Liver (tissue), 9 donors: ENCODE data around the gene LDB2. TPM values are rescaled to one million over a fixed set of nuclear protein-coding genes. Genes with fewer than 3 reads are reported as not detected.

Experiments
- DNase-seq: peaks from one replicate; pipeline ENCODE4 v3.0.0-alpha.2; 2017; ENCODE audit warnings: low spot score
- H3K27ac ChIP-seq, 2 donors: one replicate each; pipeline ENCODE4 v1.7.0; 2013; ENCODE audit warnings: inconsistent platforms in 2 of 2, low read length in 2 of 2, control low read depth in 1 of 2, low read depth in 1 of 2, mild to moderate bottlenecking in 1 of 2
- H3K27me3 ChIP-seq, 4 donors: one replicate each; pipeline versions ENCODE4 v1.6.1 to v1.7.0; 2013; ENCODE audit warnings: low read length in 3 of 4, inconsistent platforms in 1 of 4, mild to moderate bottlenecking in 1 of 4, moderate library complexity in 1 of 4; ENCODE audit not compliant: control insufficient read depth in 4 of 4, insufficient read depth in 4 of 4
- H3K36me3 ChIP-seq, 4 donors: one replicate each; pipeline versions ENCODE4 v1.6.1 to v1.7.0; 2013; ENCODE audit warnings: low read length in 3 of 4, mild to moderate bottlenecking in 3 of 4, low read depth in 1 of 4, moderate library complexity in 1 of 4; ENCODE audit not compliant: control insufficient read depth in 4 of 4, insufficient read depth in 3 of 4
- H3K4me1 ChIP-seq, 4 donors: one replicate each; pipeline versions ENCODE4 v1.6.1 to v1.7.0; 2013; ENCODE audit warnings: low read length in 3 of 4, mild to moderate bottlenecking in 3 of 4, moderate library complexity in 1 of 4; ENCODE audit not compliant: control insufficient read depth in 4 of 4, insufficient read depth in 4 of 4
- H3K4me3 ChIP-seq, 3 donors: one replicate each; pipeline versions ENCODE4 v1.6.1 to v1.7.0; 2013; ENCODE audit warnings: low read length in 3 of 3, control low read depth in 1 of 3, low read depth in 1 of 3, mild to moderate bottlenecking in 1 of 3
- H3K9ac ChIP-seq, 2 donors: one replicate each; pipeline ENCODE4 v1.7.0; 2013; ENCODE audit warnings: low read length in 2 of 2, mild to moderate bottlenecking in 2 of 2, moderate library complexity in 2 of 2, control low read depth in 1 of 2, low read depth in 1 of 2
- H3K9me3 ChIP-seq, 4 donors: one replicate each; pipeline versions ENCODE4 v1.6.1 to v1.7.0; 2013; ENCODE audit warnings: low read length in 3 of 4; ENCODE audit not compliant: control insufficient read depth in 4 of 4
- ATF3 ChIP-seq: IDR thresholded peaks from 2 replicates; pipeline ENCODE4 v1.6.1; 2016; ENCODE audit warnings: antibody characterized with exemption
- CTCF ChIP-seq: fragments of 150-350 bp; IDR thresholded peaks from 2 replicates; pipeline ENCODE4 v1.5.1; 2017; ENCODE audit warnings: improper control_type of control experiment, low read depth, low read length; ENCODE audit not compliant: missing input control
- EGR1 ChIP-seq, 2 donors: IDR thresholded peaks; 2 replicates each; pipeline ENCODE4 v1.6.1; 2016 to 2018; ENCODE audit warnings: antibody characterized with exemption in 2 of 2, low read depth in 2 of 2
- FOXA1 ChIP-seq: IDR thresholded peaks from 2 replicates; pipeline ENCODE4 v1.6.1; 2016; ENCODE audit warnings: antibody characterized with exemption
- FOXA2 ChIP-seq: IDR thresholded peaks from 2 replicates; pipeline ENCODE4 v1.6.1; 2016; ENCODE audit warnings: antibody characterized with exemption
- GABPA ChIP-seq, 2 donors: IDR thresholded peaks in 1 of 2; conservative IDR thresholded peaks in 1 of 2; 2 replicates each; pipeline ENCODE4 v1.6.1; 2016; ENCODE audit warnings: antibody characterized with exemption in 2 of 2, mild to moderate bottlenecking in 1 of 2, moderate library complexity in 1 of 2
- HNF4A ChIP-seq, 2 donors: conservative IDR thresholded peaks; 2 replicates each; pipeline ENCODE4 v1.6.1; 2016; ENCODE audit warnings: antibody characterized with exemption in 2 of 2, mild to moderate bottlenecking in 2 of 2
- HNF4G ChIP-seq: IDR thresholded peaks from 2 replicates; pipeline ENCODE4 v1.6.1; 2016; ENCODE audit warnings: antibody characterized with exemption
- NR2F2 ChIP-seq: IDR thresholded peaks from 2 replicates; pipeline ENCODE4 v1.6.1; 2016; ENCODE audit warnings: antibody characterized with exemption
- RAD21 ChIP-seq, 2 donors: IDR thresholded peaks; 2 replicates each; pipeline ENCODE4 v1.6.1; 2016; ENCODE audit warnings: antibody characterized with exemption in 2 of 2, mild to moderate bottlenecking in 2 of 2
- REST ChIP-seq: IDR thresholded peaks from 2 replicates; pipeline ENCODE4 v1.6.1; 2016; ENCODE audit warnings: antibody characterized with exemption, mild to moderate bottlenecking
- RXRA ChIP-seq, 2 donors: IDR thresholded peaks; 2 replicates each; pipeline ENCODE4 v1.6.1; 2017 to 2018; ENCODE audit warnings: antibody characterized with exemption in 2 of 2, mild to moderate bottlenecking in 1 of 2
- TAF1 ChIP-seq: conservative IDR thresholded peaks from 2 replicates; pipeline ENCODE4 v1.6.1; 2016; ENCODE audit warnings: antibody characterized with exemption, mild to moderate bottlenecking
- YY1 ChIP-seq: IDR thresholded peaks from 2 replicates; pipeline ENCODE4 v1.6.1; 2016; ENCODE audit warnings: antibody characterized with exemption, mild to moderate bottlenecking
- WGBS: extraction: QIAGEN DNeasy Blood & Tissue Kit; methylation state at CpG from one replicate; pipeline ENCODE4 v1.1.7; 2013; 5-methylcytosine and 5-hydroxymethylcytosine counted together
- polyA plus RNA-seq, 2 donors: library from polyadenylated mRNA; stranded (reverse) in 1 of 2; unstranded in 1 of 2; fragments of 200-250 nt in 1 of 2; fragments of >200 nt in 1 of 2; fragmentation: Nextera tagmentation in 1 of 2; extraction: Ambion mirVana in 1 of 2; gene quantifications; one replicate each; pipeline versions ENCODE4 v1.2.1 to v1.2.3, GENCODE V29; 2013 to 2015
- total RNA-seq, 2 donors: library from RNA; depleted of rRNA; stranded (reverse); fragments of >200 nt; gene quantifications; one replicate each; pipeline ENCODE4 v1.2.3, GENCODE V29; 2014
- donor health status: healthy.
- donor health status: healthy.
- donor health status: healthy.
- donor health status: healthy.
- donor health status: healthy.

The LDB2 gene
- total and polyA plus RNA-seq, 4 donors: 7.4 to 31.9 (median 16.8) TPM

GRCh38 chr4:16707874-16708273, 190.6 kb downstream of the LDB2 start:
- WGBS: 83% methylated on average over 4 of the region's 4 CpGs
- H3K36me3 ChIP-seq: no peaks in the 10 kb centered on the region

DNA sequence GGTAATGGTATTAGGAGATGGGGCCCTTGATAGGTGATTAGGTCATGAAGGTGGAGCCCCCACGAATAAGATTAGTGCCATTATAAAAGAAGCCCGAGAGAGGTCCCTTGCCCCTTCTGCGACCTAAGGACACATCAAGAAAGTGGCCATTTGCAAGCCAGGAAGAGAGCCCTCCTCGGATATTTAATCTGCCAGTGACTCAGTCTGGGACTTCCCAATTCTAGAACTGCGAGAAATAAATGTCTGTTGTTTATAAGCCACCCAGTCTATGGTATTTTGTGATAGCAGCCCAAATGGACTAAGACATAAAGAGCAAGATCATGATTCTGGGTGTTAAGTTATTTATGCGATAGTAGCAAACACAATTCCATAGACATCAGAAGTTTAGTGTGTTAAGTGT, 192.2 kb downstream of the LDB2 start:
- no peak for DNase-seq

More at GRCh38 chr4:16707874-16708273, 190.6 kb downstream of the LDB2 start:
- Histone ChIP-seq H3K27me3 (no peaks in the 10 kb centered on the region), H3K4me1 (peaks cover 0 to 9% (median under 1%) of the 10 kb centered on the region in 4 donors), H3K27ac (no peak overlapping the region), H3K9me3 (no peaks in the 10 kb centered on the region), H3K9ac (no peak overlapping the region), H3K4me3 (no peak overlapping the region)
- no peak for DNase-seq
- TF ChIP-seq RXRA (IDR thresholded peaks at IDR 0.05): no peak
- no peak for TF ChIP-seq NR2F2
- TF ChIP-seq CTCF: no peak
- TF ChIP-seq ATF3: no peak

GRCh38 chr4:16705341-16705740, 193.1 kb downstream of the LDB2 start:
- no peak overlapping the region for H3K27ac ChIP-seq
- H3K4me1 ChIP-seq: peaks cover 0 to 9% (median under 1%) of the 10 kb centered on the region in 4 donors
- TF ChIP-seq GABPA (IDR thresholded peaks at IDR 0.05 in 1 of 2, conservative IDR thresholded peaks at IDR 0.05 in 1 of 2) (no peak), HNF4G (no peak)
- no peaks in the 10 kb centered on the region for H3K9me3 ChIP-seq
- no peak overlapping the region for H3K4me3 ChIP-seq
- 89% methylated on average over 3 of the region's 3 CpGs for WGBS
- no peak for DNase-seq
- H3K27me3 ChIP-seq: no peaks in the 10 kb centered on the region
- no peaks in the 10 kb centered on the region for H3K36me3 ChIP-seq
- H3K9ac ChIP-seq: no peak overlapping the region

More for the DNA sequence above, 192.2 kb downstream of the LDB2 start:
- TF ChIP-seq EGR1 (IDR thresholded peaks at IDR 0.05; ENCODE audit: low read depth in 2 of 2) (no peak), TAF1 (no peak), RAD21 (IDR thresholded peaks at IDR 0.05) (no peak)
- 78% methylated on average over 6 of the region's 6 CpGs for WGBS
- peaks cover 0 to 9% (median under 1%) of the 10 kb centered on the region in 4 donors for H3K4me1 ChIP-seq
- H3K27me3 ChIP-seq: no peaks in the 10 kb centered on the region
- H3K36me3 ChIP-seq: no peaks in the 10 kb centered on the region
- H3K27ac ChIP-seq: no peak overlapping the region
- H3K9ac ChIP-seq: no peak overlapping the region
- H3K4me3 ChIP-seq: no peak overlapping the region
- no peaks in the 10 kb centered on the region for H3K9me3 ChIP-seq

- 64% methylated on average over 2 of the region's 2 CpGs for WGBS
- Histone ChIP-seq H3K27ac (no peak overlapping the region), H3K4me3 (no peak overlapping the region), H3K9ac (no peak overlapping the region), H3K9me3 (no peaks in the 10 kb centered on the region), H3K4me1 (peaks cover 0 to 9% (median under 1%) of the 10 kb centered on the region in 4 donors), H3K27me3 (no peaks in the 10 kb centered on the region), H3K36me3 (no peaks in the 10 kb centered on the region)
- no peak for DNase-seq
- TF ChIP-seq EGR1 (IDR thresholded peaks at IDR 0.05; ENCODE audit: low read depth in 2 of 2) (no peak), GABPA (IDR thresholded peaks at IDR 0.05 in 1 of 2, conservative IDR thresholded peaks at IDR 0.05 in 1 of 2) (no peak), FOXA2 (no peak), REST (no peak), RXRA (IDR thresholded peaks at IDR 0.05) (no peak), CTCF (no peak), TAF1 (no peak), HNF4A (conservative IDR thresholded peaks at IDR 0.05) (no peak), YY1 (no peak), FOXA1 (no peak)
These were observed 194.0 kb downstream of the LDB2 start for GRCh38 chr4:16704489-16704888.
